ENCODE data around the gene PIGO. TPM values are rescaled to one million over a fixed set of nuclear protein-coding genes. Genes with fewer than 3 reads are reported as not detected.

Gene PIGO
- total RNA-seq, 1 donor from 2014 or later = 17.3 TPM

DNA sequence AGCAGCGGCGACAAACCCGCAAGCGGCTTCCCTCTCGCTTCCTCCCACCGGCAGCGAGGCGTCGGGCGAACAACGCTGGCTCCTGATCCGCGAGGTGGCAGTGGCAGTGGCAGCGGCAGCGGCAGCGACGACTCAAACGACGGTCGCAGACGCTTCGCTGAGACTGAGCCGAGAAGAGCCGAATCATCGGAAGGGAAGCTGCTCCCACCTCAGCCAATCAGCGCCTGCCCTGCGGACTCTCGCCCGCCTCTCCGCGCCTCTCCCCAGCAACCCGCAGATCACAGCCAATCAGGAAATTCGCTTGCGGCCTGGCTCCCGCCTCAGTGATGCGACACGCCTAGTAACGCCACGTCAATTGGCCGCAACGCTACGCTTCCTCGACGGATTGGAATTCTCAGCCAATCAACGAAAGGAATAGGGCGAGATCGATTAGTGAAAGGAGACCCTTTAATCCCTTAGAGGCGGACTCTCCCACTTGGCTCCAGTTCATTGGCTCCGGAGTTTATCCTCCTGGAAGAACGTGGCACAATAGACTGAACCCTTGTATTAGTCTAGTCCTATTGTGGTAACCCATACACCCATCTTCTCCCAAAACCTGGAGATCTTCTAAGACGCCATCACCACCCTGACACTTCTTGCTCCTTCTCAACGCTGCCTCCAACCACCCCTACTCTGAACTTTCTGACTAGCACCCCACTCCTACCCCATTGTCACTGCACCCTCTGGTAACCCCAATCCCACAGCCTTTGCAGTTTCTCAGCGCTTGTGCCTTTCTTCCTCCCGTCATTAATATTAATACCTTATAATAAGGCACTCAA is 23.7 kb downstream of the PIGO start, which contains the start of gene VCP:
Gene VCP, minus strand, starts transcription at position 165 of the 818 bp plus-strand sequence. CDS start 272 bp downstream, outside the sequence.
- peak; percentile 100 for DNase-seq (ENCODE audit: low read depth)

DNA sequence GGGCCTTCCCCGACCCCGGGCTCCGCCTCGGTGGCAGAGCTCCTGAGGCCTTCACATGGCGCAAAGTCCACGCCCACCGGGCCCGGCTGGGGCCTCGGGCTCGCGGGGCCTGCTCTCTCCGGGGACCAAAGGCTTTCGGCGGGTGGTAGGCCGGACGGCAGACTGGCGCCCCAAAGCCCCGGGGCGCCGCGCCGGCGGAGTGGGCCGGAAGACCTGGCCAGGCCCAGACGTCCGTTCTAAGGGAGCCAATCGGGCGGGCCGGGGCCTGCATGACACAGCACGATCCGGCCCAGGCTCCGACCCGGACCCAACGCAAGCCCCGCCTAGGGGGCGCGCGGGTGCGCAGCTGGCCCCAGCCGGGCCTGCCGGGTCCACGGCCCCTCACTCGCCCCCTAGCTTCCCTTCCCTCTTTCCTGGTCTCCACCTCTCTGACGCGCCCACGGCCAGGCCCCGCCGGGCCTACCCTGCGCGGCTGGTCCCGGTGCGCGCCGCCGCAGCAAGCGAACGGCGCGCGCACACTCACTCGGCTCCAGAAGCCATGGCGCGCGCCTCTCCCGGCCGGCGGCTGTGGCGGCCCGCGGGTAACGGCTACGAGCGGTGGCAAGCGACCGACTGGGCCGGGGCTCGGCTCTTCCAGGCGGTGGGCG is 24.5 kb downstream of the PIGO start:
- DNase-seq (ENCODE audit: low read depth) = peak; percentile 85

DNA sequence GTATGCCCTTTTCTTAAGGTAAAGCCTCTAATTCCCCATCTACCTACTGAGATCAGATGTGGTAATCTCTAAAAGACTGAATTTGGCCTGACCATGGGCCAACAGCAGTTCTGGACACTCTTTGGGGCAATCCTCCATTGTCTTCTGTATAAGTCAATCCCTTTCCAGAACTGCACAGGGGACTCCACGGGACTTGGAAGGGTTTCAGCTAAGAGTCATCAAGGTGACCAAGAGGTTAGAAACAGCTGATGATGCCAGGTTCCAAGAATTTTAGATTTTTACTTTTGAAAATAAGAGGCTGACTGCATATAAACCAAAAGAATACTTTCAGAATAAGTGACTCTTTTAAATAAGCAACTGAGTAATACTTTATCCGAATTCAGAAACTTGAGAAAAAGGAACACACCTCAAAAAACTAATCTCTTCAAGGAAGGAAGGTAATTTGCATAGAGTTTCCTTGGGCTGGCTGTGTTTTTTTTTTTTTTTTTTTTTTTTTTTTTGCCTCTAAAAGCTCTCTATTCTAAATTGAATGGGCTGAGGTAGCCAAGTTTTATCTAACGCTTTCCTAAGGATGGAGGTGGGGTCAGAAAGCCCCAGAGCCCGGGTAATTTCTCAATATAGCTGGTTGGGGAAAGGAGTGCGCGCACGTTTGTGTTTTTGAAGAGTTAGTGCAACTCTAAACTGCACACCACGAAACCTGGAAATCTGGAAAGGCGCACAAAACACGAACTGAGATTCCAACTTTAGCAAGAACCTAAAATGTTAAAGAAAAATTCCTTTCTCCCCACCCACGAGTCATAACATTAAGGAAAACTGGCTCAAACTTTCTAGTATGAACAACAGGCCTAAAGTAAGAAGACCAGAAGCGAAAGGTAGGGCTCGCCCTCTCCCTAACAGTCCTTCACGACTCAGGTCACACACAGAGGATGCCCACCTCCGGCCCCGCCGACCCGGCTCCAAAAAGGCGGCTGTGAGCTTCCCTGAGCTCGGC is 25.3 kb downstream of the PIGO start:
- DNase-seq (ENCODE audit: low read depth) = peak; percentile 35

DNA sequence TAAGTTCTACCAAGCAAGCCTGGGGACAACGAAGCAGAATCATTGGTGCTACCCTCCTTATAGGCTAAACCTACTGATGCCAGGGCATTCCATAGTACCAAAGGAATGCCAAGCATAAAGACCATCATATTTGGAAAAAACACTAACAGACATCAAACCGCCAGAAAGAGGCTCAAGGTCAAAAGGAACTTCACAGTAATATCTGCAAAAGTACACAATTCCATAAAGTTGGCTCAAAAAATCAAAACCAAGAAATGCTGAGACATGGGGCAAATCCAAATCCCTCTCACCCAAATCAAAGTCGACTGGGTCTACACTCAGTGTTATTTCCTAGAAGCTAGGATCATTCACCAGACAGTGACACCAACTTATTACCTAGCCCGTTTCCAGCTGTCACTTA is 27.4 kb downstream of the PIGO start:
- no peak for DNase-seq (ENCODE audit: low read depth)

DNA sequence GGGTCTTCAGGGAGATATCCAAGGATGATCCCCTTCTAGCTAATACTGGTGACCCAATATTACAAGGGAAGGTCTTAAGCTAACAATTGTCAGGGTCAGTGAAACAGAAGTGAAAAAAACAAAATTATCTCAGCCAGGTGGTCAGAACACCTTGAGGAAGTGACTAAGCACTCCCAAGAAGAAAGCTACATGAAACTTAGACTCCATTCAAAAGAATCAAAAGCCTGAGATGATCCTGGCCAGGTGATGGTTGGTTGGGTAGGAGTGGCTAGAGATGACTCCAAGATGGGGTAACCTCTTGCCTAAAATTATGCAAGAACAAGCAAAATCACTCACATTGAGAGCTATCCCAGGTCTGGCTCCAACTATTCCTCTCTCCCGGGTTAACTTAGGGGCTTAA is 29.3 kb downstream of the PIGO start:
- DNase-seq (ENCODE audit: low read depth) = no peak

DNA sequence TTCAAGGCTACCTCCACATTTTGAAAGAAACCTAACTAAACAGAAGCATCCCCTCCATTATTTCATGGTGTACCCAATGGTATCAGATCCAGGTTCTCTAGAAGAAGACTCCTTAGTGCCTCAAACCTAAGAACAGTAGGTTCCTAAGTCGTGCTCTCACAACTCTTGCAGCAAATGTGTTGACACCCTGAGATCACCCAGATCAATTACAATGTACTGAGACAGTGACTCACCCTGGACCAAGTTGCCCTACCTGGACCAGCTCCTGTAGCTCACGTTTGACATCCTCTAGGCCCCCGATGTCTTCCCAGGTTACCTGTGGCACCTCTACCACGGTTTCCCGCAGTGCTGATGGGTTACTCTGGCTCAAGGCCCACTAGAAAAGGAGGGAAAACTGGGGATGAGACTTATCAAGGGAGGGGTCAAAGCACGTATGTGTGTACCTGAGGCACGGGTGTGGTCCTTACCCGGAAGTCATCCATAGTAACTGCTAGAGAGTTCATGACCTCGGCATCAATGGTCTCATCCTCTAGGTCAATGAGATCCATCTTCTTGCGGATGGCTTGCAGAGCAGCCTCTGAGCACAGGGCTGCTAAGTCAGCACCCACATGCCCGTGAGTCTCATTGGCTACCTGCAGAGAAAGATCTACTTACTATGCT is 35.7 kb downstream of the PIGO start:
- no peak for DNase-seq (ENCODE audit: low read depth)

DNA sequence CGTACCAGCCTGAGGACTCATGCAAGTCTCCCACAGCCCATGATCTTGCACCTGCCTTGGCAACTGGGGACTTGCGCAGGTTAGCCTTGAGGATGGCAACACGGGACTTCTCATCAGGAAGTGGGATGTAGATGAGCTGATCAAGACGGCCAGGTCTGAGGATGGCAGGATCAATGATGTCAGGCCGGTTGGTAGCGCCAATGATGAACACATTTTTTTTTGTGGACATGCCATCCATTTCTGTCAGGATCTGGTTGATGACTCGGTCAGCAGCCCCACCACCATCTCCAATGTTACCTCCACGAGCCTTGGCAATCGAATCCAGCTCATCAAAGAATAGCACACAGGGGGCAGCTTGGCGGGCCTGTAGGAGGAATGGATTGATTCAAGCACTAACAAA is 37.0 kb downstream of the PIGO start:
- no peak for DNase-seq (ENCODE audit: low read depth)

DNA sequence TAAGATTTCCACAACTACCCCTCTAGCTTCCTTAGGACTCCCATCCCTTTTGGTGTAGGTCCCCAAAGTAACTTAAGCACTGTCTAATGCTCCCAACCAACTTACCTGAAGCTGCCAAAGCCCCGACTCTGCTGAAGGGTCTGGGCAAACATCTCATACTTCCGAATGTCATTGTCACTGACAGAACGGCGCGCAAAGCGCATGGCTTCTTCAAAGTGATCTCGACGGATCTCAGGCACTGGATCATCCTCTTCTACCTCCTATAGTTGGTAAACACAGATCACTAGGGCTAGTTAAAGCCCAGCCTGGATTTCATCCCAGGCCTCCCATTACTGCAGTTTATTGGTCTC is 39.1 kb downstream of the PIGO start:
- no peak for DNase-seq (ENCODE audit: low read depth)

DNA sequence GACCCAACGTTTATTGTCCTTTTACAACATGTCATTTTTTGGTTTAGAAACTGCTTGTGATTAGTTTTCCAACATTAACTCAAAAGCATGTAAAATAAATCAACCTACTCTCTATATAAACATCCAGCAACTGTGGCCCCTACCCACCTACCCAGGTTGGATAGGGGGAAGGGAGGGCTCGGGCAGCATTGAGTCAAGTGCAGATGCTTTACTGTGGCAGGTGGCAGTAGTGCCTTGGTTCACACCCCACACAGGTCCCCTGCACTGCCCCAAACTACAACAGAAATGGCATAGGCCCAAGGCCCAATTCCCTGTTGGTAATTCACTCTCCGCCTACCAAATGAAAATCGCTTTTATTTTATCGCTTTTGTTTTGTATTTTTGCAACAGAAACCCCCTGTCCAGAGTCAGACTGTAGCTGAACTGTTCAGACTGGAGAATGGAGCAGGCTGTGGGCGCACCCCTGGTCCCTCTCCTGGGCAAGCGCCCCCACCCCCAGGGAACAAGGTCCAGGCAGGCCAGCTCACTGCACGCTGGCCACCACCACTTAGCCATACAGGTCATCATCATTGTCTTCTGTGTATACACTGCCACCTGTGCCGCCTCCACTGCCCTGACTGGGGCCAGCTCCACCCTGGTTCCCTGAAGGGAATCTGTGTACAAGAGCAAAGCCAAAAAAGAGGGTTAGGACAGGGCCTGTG is 39.7 kb downstream of the PIGO start:
- no peak for DNase-seq (ENCODE audit: low read depth)

DNA sequence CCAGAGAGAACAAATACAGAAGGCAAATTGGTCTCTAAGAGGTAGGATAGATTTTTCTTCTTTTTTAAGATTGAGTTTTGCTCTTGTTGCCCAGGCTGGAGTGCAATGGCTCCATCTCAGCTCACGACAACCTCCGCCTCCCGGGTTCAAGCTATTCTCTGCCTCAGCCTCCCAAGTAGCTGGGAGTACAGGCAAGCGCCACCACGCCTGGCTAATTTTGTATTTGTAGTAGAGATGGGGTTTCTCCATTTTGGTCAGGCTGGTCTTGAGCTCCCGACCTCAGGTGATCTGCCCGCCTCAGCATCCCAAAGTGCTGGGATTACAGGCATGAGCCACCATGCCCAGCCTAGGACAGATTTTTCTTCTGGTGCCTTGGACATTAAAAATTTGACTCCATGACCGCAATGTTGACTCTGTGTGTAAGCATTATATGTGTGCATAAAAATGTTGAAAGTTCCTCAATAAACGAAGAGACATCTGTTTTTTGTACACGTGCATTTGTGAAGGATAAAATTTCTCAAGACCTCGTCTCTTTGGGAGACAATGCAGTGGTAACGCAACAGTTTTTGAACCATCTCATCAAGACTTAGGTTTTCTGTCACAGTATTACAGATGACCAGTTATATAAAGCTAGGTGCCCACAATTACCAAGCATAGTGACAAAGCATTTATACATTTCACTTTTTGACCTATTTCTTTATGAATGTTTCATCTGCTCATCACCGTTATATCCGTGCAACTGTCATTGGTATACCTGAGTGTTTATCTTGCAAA is 41.3 kb downstream of the PIGO start:
- DNase-seq (ENCODE audit: low read depth) = no peak

DNA sequence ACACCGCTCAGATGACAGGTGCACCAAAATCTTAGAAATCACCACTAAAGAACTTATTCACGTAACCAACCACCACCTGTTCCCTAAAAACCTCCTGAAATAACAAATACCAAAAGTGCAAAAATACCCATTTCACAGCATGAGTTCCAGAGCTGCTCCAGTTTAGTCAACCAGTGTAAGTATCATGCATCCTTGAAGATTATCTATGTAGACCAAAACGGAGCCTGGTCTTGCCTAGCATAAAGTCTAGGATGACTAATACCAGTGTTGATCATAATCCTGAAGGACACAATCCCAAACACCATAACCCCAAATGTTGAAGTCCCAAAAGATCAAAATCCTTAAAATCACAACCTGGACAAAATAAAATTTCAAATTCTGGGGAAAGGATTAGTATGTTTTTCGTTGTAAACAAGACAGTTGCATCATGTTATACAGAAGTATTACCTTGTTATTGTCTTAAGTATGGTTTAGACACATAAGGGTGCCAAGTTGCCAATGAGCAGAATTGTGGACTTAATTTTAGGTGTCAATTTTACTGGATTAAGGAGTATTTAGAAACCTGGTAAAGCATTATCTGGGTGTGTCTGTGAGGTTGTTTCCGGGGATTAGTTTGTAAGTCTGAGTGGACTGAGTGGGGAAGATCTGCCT is 42.1 kb downstream of the PIGO start:
- DNase-seq (ENCODE audit: low read depth) = no peak

DNA sequence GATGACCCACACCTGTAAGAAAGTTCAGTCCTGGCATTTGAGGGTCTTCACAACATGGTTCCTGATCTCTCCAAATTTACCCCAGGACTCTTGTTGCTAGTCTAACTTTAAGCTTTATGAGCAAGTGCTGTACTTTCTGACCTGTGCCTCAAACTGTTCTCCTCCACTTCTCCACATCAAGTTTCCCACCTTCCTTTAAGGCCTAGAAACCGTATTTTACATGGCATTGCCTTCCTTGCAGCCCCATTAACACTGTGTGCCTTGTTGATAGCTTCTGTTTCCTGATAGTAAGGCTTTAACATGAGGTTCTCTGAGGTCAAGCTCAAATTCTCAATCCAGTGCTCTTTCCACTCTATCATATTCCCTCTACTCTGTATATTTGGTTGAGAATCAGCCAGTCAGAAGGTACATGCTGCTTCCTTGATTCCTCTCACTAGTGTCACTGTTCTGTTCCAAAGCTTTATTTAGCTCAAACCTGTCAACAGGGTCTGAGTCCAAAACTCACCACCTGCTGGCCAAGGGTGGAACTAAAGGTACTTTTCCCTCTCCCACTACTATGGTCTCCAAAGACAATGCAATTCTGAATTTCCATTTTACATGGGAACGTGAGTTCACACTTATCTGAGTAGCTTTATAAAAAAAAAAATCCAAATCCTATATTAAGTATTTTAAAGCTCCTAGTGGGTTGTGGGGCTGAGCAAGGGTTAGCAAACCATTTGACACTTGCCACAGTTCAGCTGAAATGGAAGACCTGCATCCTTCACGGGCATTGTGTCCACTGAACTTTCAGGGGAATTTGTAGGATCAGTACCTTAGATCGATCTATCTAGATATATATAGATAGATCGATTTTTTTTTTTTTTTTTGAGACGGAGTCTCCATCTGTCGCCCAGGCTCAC is 45.1 kb downstream of the PIGO start:
- DNase-seq (ENCODE audit: low read depth) = peak; percentile 73

DNA sequence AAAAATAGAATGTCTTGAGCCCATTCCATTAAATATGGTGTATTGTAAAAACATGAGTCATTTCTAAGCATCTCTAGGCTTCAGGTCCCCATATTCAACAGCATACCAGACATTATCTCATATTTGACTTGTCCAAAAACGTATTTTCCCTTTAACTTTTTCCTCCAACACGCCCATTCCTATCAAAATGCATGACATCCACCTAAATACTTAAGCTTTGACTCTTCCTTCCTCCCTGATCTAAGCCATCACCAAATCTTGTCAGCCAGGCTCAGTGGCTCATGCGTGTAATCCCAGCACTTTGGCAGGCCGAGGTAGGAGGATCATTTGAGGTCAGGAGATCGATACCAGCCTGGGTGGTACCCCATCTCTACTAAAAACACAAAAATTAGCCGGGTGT is 47.9 kb downstream of the PIGO start:
- DNase-seq (ENCODE audit: low read depth) = no peak

DNA sequence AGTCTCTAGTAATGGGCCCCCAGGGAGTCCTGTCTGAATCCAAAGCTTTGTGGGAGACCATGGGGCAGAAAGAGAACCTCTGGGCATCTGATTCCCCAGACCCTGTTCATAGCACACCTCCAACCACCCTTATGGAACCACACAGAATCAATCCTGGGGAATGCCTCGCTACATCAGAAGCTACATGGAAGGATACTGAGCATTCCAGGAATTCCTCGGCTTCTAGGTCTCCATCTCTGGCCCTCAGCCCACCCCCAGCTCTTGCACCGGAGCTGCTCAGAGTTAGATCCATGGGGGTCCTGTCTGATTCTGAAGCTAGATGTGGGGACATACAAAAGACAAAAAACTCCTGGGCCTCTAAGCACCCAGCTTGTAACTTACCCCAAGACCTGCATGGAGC is 52.3 kb downstream of the PIGO start:
- DNase-seq (ENCODE audit: low read depth) = no peak

DNA sequence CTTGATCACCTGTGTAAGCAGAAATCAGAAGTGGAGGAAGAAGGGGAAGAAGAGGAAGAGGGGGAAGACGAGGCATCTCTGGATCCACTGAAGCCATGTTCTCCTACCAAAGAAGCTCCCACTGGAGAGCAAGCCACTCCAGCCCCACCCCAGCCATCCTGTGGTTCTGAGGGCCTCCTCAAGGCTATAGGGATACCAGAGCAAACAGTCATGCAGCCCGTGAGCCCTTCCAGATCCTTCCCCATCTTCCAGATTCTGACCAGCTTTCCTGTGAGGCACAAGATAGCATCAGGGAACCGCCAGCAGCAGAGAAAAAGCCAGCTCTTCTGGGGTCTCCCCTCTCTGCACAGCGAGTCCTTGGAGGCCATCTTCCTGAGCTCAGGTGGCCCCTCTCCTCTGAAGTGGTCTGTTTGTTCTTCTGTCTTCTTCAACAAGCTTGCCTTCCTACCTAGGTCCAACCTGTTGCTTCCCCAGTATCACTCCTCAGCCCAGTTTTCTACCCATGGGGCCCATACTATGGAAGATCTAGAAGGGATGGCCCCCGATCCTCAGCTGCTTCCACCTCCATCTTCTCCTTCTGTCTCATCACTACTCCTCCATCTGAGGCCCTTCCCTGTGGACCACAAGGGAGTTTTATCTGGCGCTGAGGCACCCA is 53.4 kb downstream of the PIGO start:
- peak; percentile 19 for DNase-seq (ENCODE audit: low read depth)

DNA sequence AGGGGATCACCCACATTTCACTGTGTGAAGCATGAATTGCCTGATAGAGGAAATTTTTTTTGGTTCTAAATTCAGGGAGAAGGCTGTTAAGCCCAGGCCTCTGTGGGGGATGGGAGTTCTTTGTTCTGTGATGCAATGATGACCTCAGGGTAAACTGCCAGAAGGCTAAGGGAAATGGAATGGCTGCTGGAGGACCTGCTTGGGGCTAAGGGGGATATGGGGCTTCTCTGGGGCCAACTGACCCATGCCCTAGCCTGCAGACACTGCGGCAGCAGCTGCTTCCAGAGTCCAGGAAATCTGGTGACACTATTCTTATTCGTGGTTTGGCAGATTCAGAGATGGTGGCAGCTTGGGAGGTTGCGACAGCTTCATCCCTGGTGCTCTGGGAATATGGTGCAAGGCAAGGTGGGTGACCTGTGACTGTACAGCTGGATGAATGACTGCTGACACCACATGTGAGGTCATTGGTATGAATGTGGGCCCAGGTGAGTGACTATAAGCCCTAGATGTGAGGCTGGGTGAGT is 54.2 kb downstream of the PIGO start:
- DNase-seq (ENCODE audit: low read depth) = peak; percentile 70

Measured in myocyte (in vitro differentiated cells).